Trophoblast cell (in vitro differentiated cells and primary cell): ENCODE measurements around the gene NCOA3.

ENCODE experiments used
- DNase-seq, 2 donors: peaks; one replicate each; pipeline ENCODE4 v3.0.0-alpha.2; 2016
- H2AFZ ChIP-seq: 2 replicates; pipeline ENCODE4 v1.6.1; 2013; ENCODE audit warnings: low read length, moderate library complexity, mild to moderate bottlenecking; ENCODE audit not compliant: insufficient read depth, poor library complexity
- H2AK5ac ChIP-seq: 2 replicates; pipeline ENCODE4 v1.6.1; 2013; ENCODE audit warnings: mild to moderate bottlenecking, low read length
- H2BK120ac ChIP-seq: 2 replicates; pipeline ENCODE4 v1.6.1; 2013; ENCODE audit warnings: low read length, mild to moderate bottlenecking, moderate library complexity; ENCODE audit not compliant: insufficient read depth, poor library complexity
- H2BK12ac ChIP-seq: 2 replicates; pipeline ENCODE4 v1.6.1; 2013; ENCODE audit warnings: mild to moderate bottlenecking, low read length, moderate library complexity
- H2BK5ac ChIP-seq: 2 replicates; pipeline ENCODE4 v1.6.1; 2013; ENCODE audit warnings: low read length, low read depth, moderate library complexity, mild to moderate bottlenecking; ENCODE audit not compliant: poor library complexity
- H3K14ac ChIP-seq: 2 replicates; pipeline ENCODE4 v1.6.1; 2013; ENCODE audit warnings: mild to moderate bottlenecking, low read length
- H3K18ac ChIP-seq: 2 replicates; pipeline ENCODE4 v1.6.1; 2013; ENCODE audit warnings: mild to moderate bottlenecking, low read length
- H3K23ac ChIP-seq: 2 replicates; pipeline ENCODE4 v1.6.1; 2013; ENCODE audit warnings: low read length
- H3K27ac ChIP-seq: 2 replicates; pipeline ENCODE4 v1.5.1; 2013; ENCODE audit warnings: low read depth, mild to moderate bottlenecking, inconsistent platforms, low read length, moderate library complexity
- H3K27me3 ChIP-seq: 2 replicates; pipeline ENCODE4 v1.6.1; 2013; ENCODE audit warnings: inconsistent platforms, mild to moderate bottlenecking, low read length, moderate library complexity; ENCODE audit not compliant: insufficient read depth
- H3K36me3 ChIP-seq, 2 experiments: 1 replicate in 1 of 2; 2 replicates in 1 of 2; pipeline ENCODE4 v1.6.1; 2013; ENCODE audit warnings: low read length in 2 of 2, mild to moderate bottlenecking in 2 of 2, moderate library complexity in 1 of 2; ENCODE audit not compliant: insufficient read depth in 2 of 2, control insufficient read depth in 1 of 2
- H3K4ac ChIP-seq: 2 replicates; pipeline ENCODE4 v1.6.1; 2013; ENCODE audit warnings: low read depth, mild to moderate bottlenecking, low read length, moderate library complexity
- H3K4me1 ChIP-seq, 2 experiments: 1 replicate in 1 of 2; 2 replicates in 1 of 2; pipeline ENCODE4 v1.6.1; 2013; ENCODE audit warnings: low read length in 2 of 2, mild to moderate bottlenecking in 2 of 2, moderate library complexity in 1 of 2; ENCODE audit not compliant: insufficient read depth in 2 of 2, control insufficient read depth in 1 of 2
- H3K4me2 ChIP-seq: 2 replicates; pipeline ENCODE4 v1.6.1; 2013; ENCODE audit warnings: inconsistent platforms, mild to moderate bottlenecking, low read length, moderate library complexity
- H3K4me3 ChIP-seq: 2 replicates; pipeline ENCODE4 v1.5.1; 2013; ENCODE audit warnings: mild to moderate bottlenecking, low read depth, low read length, inconsistent platforms
- H3K79me1 ChIP-seq: one replicate; pipeline ENCODE4 v1.6.1; 2013; ENCODE audit warnings: low read length
- H3K79me2 ChIP-seq: 2 replicates; pipeline ENCODE4 v1.6.1; 2013; ENCODE audit warnings: low read length, mild to moderate bottlenecking; ENCODE audit not compliant: control insufficient read depth, insufficient read depth, poor library complexity
- H3K9ac ChIP-seq: 2 replicates; pipeline ENCODE4 v1.6.1; 2013; ENCODE audit warnings: mild to moderate bottlenecking, low read length
- H3K9me3 ChIP-seq: 2 replicates; pipeline ENCODE4 v1.6.1; 2013; ENCODE audit warnings: low read depth, mild to moderate bottlenecking, control low read depth, inconsistent platforms, low read length; ENCODE audit not compliant: insufficient read depth
- H4K12ac ChIP-seq: 2 replicates; pipeline ENCODE4 v1.6.1; 2013; ENCODE audit warnings: low read depth, mild to moderate bottlenecking, low read length, moderate library complexity
- H4K8ac ChIP-seq: 2 replicates; pipeline ENCODE4 v1.6.1; 2013; ENCODE audit warnings: low read depth, mild to moderate bottlenecking, low read length, moderate library complexity
- H4K91ac ChIP-seq: one replicate; pipeline ENCODE4 v1.6.1; 2013; ENCODE audit warnings: low read depth, mild to moderate bottlenecking, low read length, moderate library complexity
- WGBS: extraction: QIAGEN DNeasy Blood & Tissue Kit; methylation state at CpG from one replicate; pipeline ENCODE4 v1.1.7; 2013; ENCODE audit warnings: missing lambda C conversion rate; ENCODE audit not compliant: insufficient read length, insufficient coverage; ENCODE audit errors: extremely low coverage; 5-methylcytosine and 5-hydroxymethylcytosine counted together

NCOA3 gene

GRCh38 chr20:47687095-47687987 is 185.7 kb downstream of the NCOA3 start:
- peaks cover 0 to 2% of the 10 kb centered on the region in 2 experiments for H3K4me1 ChIP-seq
- no peak overlapping the region for H3K27ac ChIP-seq
- H3K18ac ChIP-seq: no peak overlapping the region
- no peaks in the 10 kb centered on the region for H3K27me3 ChIP-seq
- H2BK5ac ChIP-seq: no peak overlapping the region
- H3K79me1 ChIP-seq: no peaks in the 10 kb centered on the region
- H4K91ac ChIP-seq: no peak overlapping the region
- no peak overlapping the region for H4K8ac ChIP-seq
- H2AFZ ChIP-seq: no peak overlapping the region
- DNase-seq: no peak
- peaks cover 12% of the 10 kb centered on the region for H3K9me3 ChIP-seq
- no peak overlapping the region for H3K14ac ChIP-seq
- no peak overlapping the region for H4K12ac ChIP-seq
- H3K36me3 ChIP-seq: peaks cover 22 to 28% of the 10 kb centered on the region in 2 experiments
- WGBS: no CpG with 5 or more reads among the region's 20 CpGs
- no peak overlapping the region for H2BK12ac ChIP-seq
- no peak overlapping the region for H3K4me3 ChIP-seq
- no peaks in the 10 kb centered on the region for H3K79me2 ChIP-seq
- H3K4me2 ChIP-seq: no peak overlapping the region
- H2BK120ac ChIP-seq: no peak overlapping the region
- H2AK5ac ChIP-seq: no peak overlapping the region
- no peak overlapping the region for H3K4ac ChIP-seq
- no peak overlapping the region for H3K23ac ChIP-seq
- no peak overlapping the region for H3K9ac ChIP-seq

GRCh38 chr20:47688385-47689381 is 187.0 kb downstream of the NCOA3 start:
- no peaks in the 10 kb centered on the region for H3K79me1 ChIP-seq
- no peak overlapping the region for H2BK5ac ChIP-seq
- H4K8ac ChIP-seq: no peak overlapping the region
- H3K27ac ChIP-seq: no peak overlapping the region
- no peak overlapping the region for H2BK120ac ChIP-seq
- H2BK12ac ChIP-seq: no peak overlapping the region
- WGBS: no CpG with 5 or more reads among the region's 18 CpGs
- H3K36me3 ChIP-seq: peaks cover 14 to 21% of the 10 kb centered on the region in 2 experiments
- no peaks in the 10 kb centered on the region for H3K79me2 ChIP-seq
- H3K4me2 ChIP-seq: no peak overlapping the region
- H3K9ac ChIP-seq: no peak overlapping the region
- no peak overlapping the region for H4K12ac ChIP-seq
- no peaks in the 10 kb centered on the region for H3K27me3 ChIP-seq
- no peak for DNase-seq
- no peak overlapping the region for H3K4ac ChIP-seq
- H2AK5ac ChIP-seq: no peak overlapping the region
- H3K4me1 ChIP-seq: no peaks in the 10 kb centered on the region
- no peak overlapping the region for H3K4me3 ChIP-seq
- H3K18ac ChIP-seq: no peak overlapping the region
- H3K23ac ChIP-seq: no peak overlapping the region
- no peak overlapping the region for H4K91ac ChIP-seq
- peaks cover 14% of the 10 kb centered on the region for H3K9me3 ChIP-seq
- H2AFZ ChIP-seq: no peak overlapping the region
- no peak overlapping the region for H3K14ac ChIP-seq

- WGBS: no CpG with 5 or more reads among the region's 1 CpG
- no peaks in the 10 kb centered on the region for H3K79me2 ChIP-seq
- H4K91ac ChIP-seq: no peak overlapping the region
- no peak overlapping the region for H3K4ac ChIP-seq
- H3K36me3 ChIP-seq: peaks cover 9 to 22% of the 10 kb centered on the region in 2 experiments
- H3K9ac ChIP-seq: no peak overlapping the region
- H3K9me3 ChIP-seq: peaks cover 18% of the 10 kb centered on the region
- H2BK5ac ChIP-seq: no peak overlapping the region
- no peak overlapping the region for H3K4me2 ChIP-seq
- no peak overlapping the region for H3K14ac ChIP-seq
- no peaks in the 10 kb centered on the region for H3K79me1 ChIP-seq
- no peak overlapping the region for H2BK12ac ChIP-seq
- no peak overlapping the region for H4K12ac ChIP-seq
- H3K27me3 ChIP-seq: no peaks in the 10 kb centered on the region
- no peak overlapping the region for H3K27ac ChIP-seq
- H2AFZ ChIP-seq: no peak overlapping the region
- H2AK5ac ChIP-seq: no peak overlapping the region
- H3K4me3 ChIP-seq: no peak overlapping the region
- DNase-seq: no peak
- no peak overlapping the region for H4K8ac ChIP-seq
- no peaks in the 10 kb centered on the region for H3K4me1 ChIP-seq
- no peak overlapping the region for H3K18ac ChIP-seq
- H2BK120ac ChIP-seq: no peak overlapping the region
- no peak overlapping the region for H3K23ac ChIP-seq
Observed at GRCh38 chr20:47689731-47690130, 188.0 kb downstream of the NCOA3 start.

- no peak overlapping the region for H3K18ac ChIP-seq
- H2AFZ ChIP-seq: no peak overlapping the region
- peaks cover 9 to 16% of the 10 kb centered on the region in 2 experiments for H3K36me3 ChIP-seq
- H2BK120ac ChIP-seq: no peak overlapping the region
- H3K27ac ChIP-seq: no peak overlapping the region
- H3K4me1 ChIP-seq: no peaks in the 10 kb centered on the region
- no peaks in the 10 kb centered on the region for H3K79me1 ChIP-seq
- H2BK5ac ChIP-seq: no peak overlapping the region
- no peak overlapping the region for H3K14ac ChIP-seq
- no peaks in the 10 kb centered on the region for H3K27me3 ChIP-seq
- DNase-seq: no peak
- no peaks in the 10 kb centered on the region for H3K79me2 ChIP-seq
- H4K12ac ChIP-seq: no peak overlapping the region
- H3K9me3 ChIP-seq: peaks cover 18% of the 10 kb centered on the region
- H3K23ac ChIP-seq: no peak overlapping the region
- H3K4me2 ChIP-seq: no peak overlapping the region
- no peak overlapping the region for H3K4me3 ChIP-seq
- no peak overlapping the region for H3K4ac ChIP-seq
- H3K9ac ChIP-seq: no peak overlapping the region
- H4K8ac ChIP-seq: no peak overlapping the region
- no peak overlapping the region for H2AK5ac ChIP-seq
- no peak overlapping the region for H2BK12ac ChIP-seq
- H4K91ac ChIP-seq: no peak overlapping the region
Observed at GRCh38 chr20:47691625-47692024, 189.9 kb downstream of the NCOA3 start.
